Osteocyte (in vitro differentiated cells): ENCODE data around the gene CLASP1. TPM values are rescaled to one million over a fixed set of nuclear protein-coding genes. Genes with fewer than 3 reads are reported as not detected.

Source experiments
- DNase-seq: peaks from one replicate; pipeline ENCODE4 v3.0.0; 2021; ENCODE audit warnings: mixed read lengths; ENCODE audit not compliant: unreplicated experiment; ENCODE audit errors: extremely low spot score
- H3K27ac Mint-ChIP-seq: one replicate; pipeline ENCODE4 v1.8.0; 2021; ENCODE audit warnings: mild to moderate bottlenecking, mixed read lengths; ENCODE audit not compliant: unreplicated experiment
- H3K27me3 Mint-ChIP-seq: one replicate; pipeline ENCODE4 v1.8.0; 2021; ENCODE audit warnings: mixed read lengths; ENCODE audit not compliant: unreplicated experiment
- H3K36me3 Mint-ChIP-seq: one replicate; pipeline ENCODE4 v1.8.0; 2021; ENCODE audit warnings: mixed read lengths; ENCODE audit not compliant: unreplicated experiment
- H3K4me1 Mint-ChIP-seq: one replicate; pipeline ENCODE4 v1.8.0; 2021; ENCODE audit warnings: mixed read lengths; ENCODE audit not compliant: unreplicated experiment
- H3K4me3 Mint-ChIP-seq: one replicate; pipeline ENCODE4 v1.8.0; 2021; ENCODE audit warnings: mild to moderate bottlenecking, moderate library complexity, mixed read lengths; ENCODE audit not compliant: unreplicated experiment
- H3K9me3 Mint-ChIP-seq: one replicate; pipeline ENCODE4 v1.8.0; 2021; ENCODE audit warnings: mixed read lengths; ENCODE audit not compliant: unreplicated experiment
- total RNA-seq: library from RNA; stranded (reverse); gene quantifications from 2 replicates; pipeline ENCODE4 v1.2.1, GENCODE V29; 2021
- TF ChIP-seq, protein P1 (sequence below): fragments of 200-600 bp; sonication (generic); IDR thresholded peaks from 2 replicates; pipeline ENCODE4 v1.5.0; 2021; ENCODE audit warnings: antibody characterized with exemption, mild to moderate bottlenecking, moderate library complexity

Gene CLASP1
- total RNA-seq, 1 donor from 2014 or later = 59.9 TPM

DNA sequence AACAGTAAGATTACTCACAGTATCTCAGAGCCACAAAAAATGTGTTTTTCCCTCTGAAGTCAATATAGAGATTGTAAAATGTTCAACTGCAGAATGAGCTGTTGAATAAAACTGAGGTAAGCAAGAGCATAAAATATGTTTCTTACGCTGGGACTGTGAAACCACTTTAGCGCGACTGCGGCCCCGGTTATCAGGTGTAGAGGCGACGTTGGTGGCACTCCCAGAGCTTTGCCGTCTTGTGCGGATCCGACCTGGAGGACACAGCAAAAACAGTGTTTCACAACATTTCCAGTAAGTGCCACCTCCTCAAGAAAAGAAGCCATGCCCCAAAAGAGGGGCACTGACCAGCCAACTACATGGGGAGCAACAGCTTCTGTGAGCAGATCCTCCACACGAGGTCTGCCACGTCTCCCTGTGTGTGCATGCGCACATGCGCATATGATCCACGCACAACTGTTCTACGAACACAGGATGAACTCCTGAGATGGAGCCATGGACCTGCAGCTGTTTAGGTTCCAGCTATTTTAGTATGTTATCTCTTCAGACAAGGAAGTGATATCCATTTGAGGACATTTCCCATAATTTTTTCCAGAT, 219.2 kb downstream of the CLASP1 start:
- H3K9me3 Mint-ChIP-seq = no peaks in the 10 kb centered on the region
- no peaks in the 10 kb centered on the region for H3K27me3 Mint-ChIP-seq
- TF ChIP-seq, protein P1, sequence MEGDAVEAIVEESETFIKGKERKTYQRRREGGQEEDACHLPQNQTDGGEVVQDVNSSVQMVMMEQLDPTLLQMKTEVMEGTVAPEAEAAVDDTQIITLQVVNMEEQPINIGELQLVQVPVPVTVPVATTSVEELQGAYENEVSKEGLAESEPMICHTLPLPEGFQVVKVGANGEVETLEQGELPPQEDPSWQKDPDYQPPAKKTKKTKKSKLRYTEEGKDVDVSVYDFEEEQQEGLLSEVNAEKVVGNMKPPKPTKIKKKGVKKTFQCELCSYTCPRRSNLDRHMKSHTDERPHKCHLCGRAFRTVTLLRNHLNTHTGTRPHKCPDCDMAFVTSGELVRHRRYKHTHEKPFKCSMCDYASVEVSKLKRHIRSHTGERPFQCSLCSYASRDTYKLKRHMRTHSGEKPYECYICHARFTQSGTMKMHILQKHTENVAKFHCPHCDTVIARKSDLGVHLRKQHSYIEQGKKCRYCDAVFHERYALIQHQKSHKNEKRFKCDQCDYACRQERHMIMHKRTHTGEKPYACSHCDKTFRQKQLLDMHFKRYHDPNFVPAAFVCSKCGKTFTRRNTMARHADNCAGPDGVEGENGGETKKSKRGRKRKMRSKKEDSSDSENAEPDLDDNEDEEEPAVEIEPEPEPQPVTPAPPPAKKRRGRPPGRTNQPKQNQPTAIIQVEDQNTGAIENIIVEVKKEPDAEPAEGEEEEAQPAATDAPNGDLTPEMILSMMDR = no peak
- no peak for DNase-seq
- H3K4me3 Mint-ChIP-seq = no peak overlapping the region
- H3K36me3 Mint-ChIP-seq = peaks cover 26% of the 10 kb centered on the region
- H3K27ac Mint-ChIP-seq = no peak overlapping the region
- H3K4me1 Mint-ChIP-seq = peaks cover 2% of the 10 kb centered on the region

DNA sequence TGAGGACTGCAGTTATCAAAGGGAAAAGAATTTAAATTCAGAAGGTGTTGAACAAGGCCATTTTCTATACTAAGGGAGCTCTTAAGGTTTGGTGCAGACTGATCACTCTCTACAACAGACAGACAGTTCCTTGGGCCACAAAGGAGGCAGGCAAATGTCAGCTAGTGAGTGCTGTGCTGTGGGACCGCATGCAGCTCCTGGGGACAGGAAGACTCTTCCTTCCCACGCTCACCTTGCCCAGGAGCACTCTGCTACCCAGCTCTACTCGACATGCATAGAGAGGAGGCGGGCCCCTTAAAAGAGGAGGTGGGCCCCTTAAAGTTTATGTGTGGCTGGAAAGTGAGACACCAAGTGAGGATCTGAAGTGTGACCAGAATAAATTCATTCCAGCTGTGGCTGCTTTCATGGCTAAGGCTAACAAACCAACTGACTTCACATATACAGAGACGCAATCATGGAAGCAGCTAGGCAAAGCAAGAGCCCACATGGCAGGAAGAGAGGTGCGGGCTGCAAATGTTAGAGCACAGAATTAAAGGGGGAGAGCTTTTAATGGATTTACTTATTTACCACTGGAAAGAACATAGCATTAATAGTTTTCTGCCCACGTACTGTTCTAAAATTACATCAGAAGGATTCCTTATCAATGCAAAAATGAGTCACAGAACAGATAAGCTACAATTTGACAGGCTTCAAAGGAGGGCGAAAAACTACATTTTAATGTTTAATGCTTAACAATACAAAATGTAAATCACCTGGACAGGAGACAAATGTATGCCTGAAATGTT, 220.0 kb downstream of the CLASP1 start:
- TF ChIP-seq, protein P1 = no peak
- Mint-ChIP-seq H3K36me3 (peaks cover 29% of the 10 kb centered on the region), H3K4me3 (no peak overlapping the region), H3K27ac (no peak overlapping the region), H3K27me3 (no peaks in the 10 kb centered on the region), H3K9me3 (no peaks in the 10 kb centered on the region), H3K4me1 (peaks cover 2% of the 10 kb centered on the region)
- DNase-seq = no peak

DNA sequence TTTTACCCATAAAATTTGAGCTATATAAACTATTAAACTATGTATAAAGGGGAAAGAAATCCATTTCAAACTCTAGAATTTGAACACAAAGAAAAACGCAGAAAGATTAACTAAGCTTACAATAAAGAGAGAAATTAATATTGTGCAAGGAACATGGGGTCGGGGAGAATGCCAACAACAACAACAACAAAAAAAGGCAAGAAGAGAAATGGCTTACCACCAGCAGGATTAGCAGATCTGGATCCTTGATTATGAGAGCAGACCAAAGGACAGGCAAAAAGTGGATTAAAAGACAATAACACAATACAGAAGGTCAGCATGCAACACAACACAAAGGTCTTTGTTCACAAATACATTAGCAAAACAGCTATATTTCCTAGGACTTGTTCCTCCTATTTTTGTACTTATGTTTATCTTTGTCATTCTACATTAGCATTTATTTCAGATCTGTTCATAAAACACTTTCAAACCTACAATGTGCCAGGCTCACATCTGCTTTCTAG, 222.0 kb downstream of the CLASP1 start:
- peaks cover 36% of the 10 kb centered on the region for H3K36me3 Mint-ChIP-seq
- no peak overlapping the region for H3K27ac Mint-ChIP-seq
- TF ChIP-seq, protein P1 = no peak
- no peak for DNase-seq
- no peak overlapping the region for H3K4me3 Mint-ChIP-seq
- H3K4me1 Mint-ChIP-seq = peaks cover 2% of the 10 kb centered on the region
- no peaks in the 10 kb centered on the region for H3K9me3 Mint-ChIP-seq
- no peaks in the 10 kb centered on the region for H3K27me3 Mint-ChIP-seq

DNA sequence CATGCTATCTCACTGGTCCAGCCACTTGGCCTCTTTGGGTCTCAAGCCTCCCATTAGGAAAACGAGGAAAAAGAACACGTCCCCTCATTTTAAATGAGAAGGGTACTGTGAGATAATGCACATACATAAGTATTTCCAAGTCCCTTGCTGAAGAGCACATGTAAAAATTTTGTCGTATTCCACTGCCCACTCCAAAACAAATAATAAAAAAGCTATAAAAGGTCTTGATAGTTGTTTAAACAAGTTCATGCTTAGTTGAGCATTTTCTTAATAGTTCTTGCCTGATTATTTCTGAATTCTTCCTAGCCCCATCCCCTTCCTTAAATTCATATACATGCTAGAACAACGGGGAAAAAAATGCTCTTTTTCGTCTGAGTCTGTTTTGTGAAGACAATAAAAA, 228.8 kb downstream of the CLASP1 start:
- TF ChIP-seq, protein P1 = no peak
- no peaks in the 10 kb centered on the region for H3K9me3 Mint-ChIP-seq
- peaks cover 6% of the 10 kb centered on the region for H3K4me1 Mint-ChIP-seq
- no peaks in the 10 kb centered on the region for H3K27me3 Mint-ChIP-seq
- H3K4me3 Mint-ChIP-seq = no peak overlapping the region
- H3K27ac Mint-ChIP-seq = no peak overlapping the region
- DNase-seq = no peak
- H3K36me3 Mint-ChIP-seq = peaks cover 34% of the 10 kb centered on the region

DNA sequence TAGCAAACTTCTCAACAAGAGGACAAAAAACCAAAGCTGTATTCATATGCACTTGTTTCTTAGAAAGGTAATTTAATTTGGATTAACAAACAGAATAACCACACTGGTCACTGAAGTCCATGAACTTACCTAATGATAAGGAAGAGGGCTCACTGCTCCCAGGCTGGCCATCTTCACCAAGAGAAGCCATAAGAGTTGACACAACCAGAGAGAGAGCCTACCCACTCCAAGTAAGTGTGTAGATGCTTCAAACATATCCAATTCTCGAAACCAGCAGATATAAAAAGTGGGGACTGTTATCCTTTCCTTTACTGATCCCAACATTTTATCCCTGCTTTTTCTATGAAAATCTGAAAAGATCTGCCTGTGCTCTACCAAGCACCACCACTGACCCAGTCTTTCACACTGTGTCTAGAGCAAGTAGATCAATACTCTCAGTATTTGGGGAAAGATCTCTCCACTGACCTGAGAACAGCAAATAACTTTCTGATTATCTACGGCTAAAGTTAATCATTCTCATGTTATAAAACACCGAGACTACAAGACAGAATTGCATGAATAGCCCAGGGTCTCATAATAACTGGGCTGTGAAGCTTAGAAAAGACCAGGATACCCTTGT, 230.1 kb downstream of the CLASP1 start:
- TF ChIP-seq, protein P1 = no peak
- peaks cover 35% of the 10 kb centered on the region for H3K36me3 Mint-ChIP-seq
- no peaks in the 10 kb centered on the region for H3K27me3 Mint-ChIP-seq
- peaks cover 6% of the 10 kb centered on the region for H3K4me1 Mint-ChIP-seq
- no peak overlapping the region for H3K4me3 Mint-ChIP-seq
- no peak overlapping the region for H3K27ac Mint-ChIP-seq
- DNase-seq = no peak
- H3K9me3 Mint-ChIP-seq = no peaks in the 10 kb centered on the region
